ENCODE results near the gene DENND6B. TPM values are rescaled to one million over a fixed set of nuclear protein-coding genes. Genes with fewer than 3 reads are reported as not detected.
A peak's percentile ranks its signal among the peaks of the same experiment; 100 is the strongest.

The DENND6B gene
- total RNA-seq, 3 donors from 2014 or later, result 1.8 to 6.9 (median 5.4) TPM

- peak overlapping the region; percentile 94 to 98 for H3K27ac ChIP-seq
Measured at GRCh38 chr22:50299785-50300619, 26.8 kb downstream of the DENND6B start.

GRCh38 chr22:50298937-50299784, 27.7 kb downstream of the DENND6B start:
- peak overlapping the region; percentile 32 to 73 (median 41) for H3K4me3 ChIP-seq
- H3K27me3 ChIP-seq, result no peaks in the 10 kb centered on the region
- intact Hi-C loops (cut with DNase I; ENCODE audit: low total_unique reads), result no loop called here
- no peaks in the 10 kb centered on the region for H3K36me3 ChIP-seq
- peak overlapping the region; percentile 94 to 98 for H3K27ac ChIP-seq
- TF ChIP-seq POLR2A (IDR thresholded peaks at IDR 0.05) (no peak), CTCF (IDR thresholded peaks at IDR 0.05) (no peak), POLR2AphosphoS5 (IDR thresholded peaks at IDR 0.05) (no peak)
- no peaks in the 10 kb centered on the region for H3K9me3 ChIP-seq
- DNase-seq (ENCODE audit: low spot score in 2 of 2), result no peak
- H3K4me1 ChIP-seq, result peaks cover 65 to 68% of the 10 kb centered on the region in 2 donors

More at GRCh38 chr22:50299785-50300619, 26.8 kb downstream of the DENND6B start:
- Histone ChIP-seq H3K27me3 (no peaks in the 10 kb centered on the region), H3K4me3 (peak overlapping the region; percentile 32 to 73 (median 41)), H3K9me3 (no peaks in the 10 kb centered on the region), H3K4me1 (peaks cover 69 to 70% of the 10 kb centered on the region in 2 donors), H3K36me3 (no peaks in the 10 kb centered on the region)
- TF ChIP-seq POLR2AphosphoS5 (IDR thresholded peaks at IDR 0.05) (no peak), CTCF (IDR thresholded peaks at IDR 0.05) (no peak), POLR2A (IDR thresholded peaks at IDR 0.05) (no peak)
- intact Hi-C loops (cut with DNase I; ENCODE audit: low total_unique reads), result no loop called here
- DNase-seq (ENCODE audit: low spot score in 2 of 2), result no peak

- no peak for DNase-seq (ENCODE audit: low spot score in 2 of 2)
- peak overlapping the region; percentile 94 to 98 for H3K27ac ChIP-seq
- no peaks in the 10 kb centered on the region for H3K9me3 ChIP-seq
- H3K27me3 ChIP-seq, result no peaks in the 10 kb centered on the region
- H3K36me3 ChIP-seq, result no peaks in the 10 kb centered on the region
- no peak overlapping the region for H3K4me3 ChIP-seq
- intact Hi-C loops (cut with DNase I; ENCODE audit: low total_unique reads), result no loop called here
- TF ChIP-seq POLR2A (IDR thresholded peaks at IDR 0.05) (no peak), POLR2AphosphoS5 (IDR thresholded peaks at IDR 0.05) (no peak), CTCF (IDR thresholded peaks at IDR 0.05) (no peak)
- peaks cover 66% of the 10 kb centered on the region in 2 donors for H3K4me1 ChIP-seq
Measured at GRCh38 chr22:50298266-50298637, 28.6 kb downstream of the DENND6B start.

GRCh38 chr22:50297510-50298265, 29.1 kb downstream of the DENND6B start:
- Histone ChIP-seq H3K36me3 (no peaks in the 10 kb centered on the region), H3K4me3 (peak overlapping the region in 1 of 3 donors; percentile 42), H3K27me3 (no peaks in the 10 kb centered on the region), H3K9me3 (no peaks in the 10 kb centered on the region), H3K4me1 (peaks cover 66% of the 10 kb centered on the region in 2 donors), H3K27ac (peak overlapping the region; percentile 94 to 98)
- intact Hi-C loops (cut with DNase I; ENCODE audit: low total_unique reads), result no loop called here
- no peak for TF ChIP-seq CTCF (IDR thresholded peaks at IDR 0.05)
- no peak for TF ChIP-seq POLR2AphosphoS5 (IDR thresholded peaks at IDR 0.05)
- TF ChIP-seq POLR2A (IDR thresholded peaks at IDR 0.05), result no peak
- DNase-seq (ENCODE audit: low spot score in 2 of 2), result no peak
